OCI-LY7 (cell line): ENCODE results near the gene SCFD2. TPM values are rescaled to one million over a fixed set of nuclear protein-coding genes. Genes with fewer than 3 reads are reported as not detected.

ENCODE experiments used
- BruUV-seq: library from RNA; stranded (reverse); fragments of 400-500 nt; replicated peaks from 2 replicates; lab custom pipeline; 2021; lab: Mats Ljungman, UMichigan
- CTCF ChIA-PET: fragments of 300-600 bp; sonication (Branson Sonifier 250); formaldehyde crosslinking; loops from one replicate; lab custom pipeline; 2022; ENCODE audit warnings: antibody characterized with exemption; ENCODE audit not compliant: unreplicated experiment; lab: Charles Lee
- POLR2A ChIA-PET: fragments of 300-600 bp; sonication (Branson Sonifier 250); formaldehyde crosslinking; loops from one replicate; lab custom pipeline; 2022; ENCODE audit warnings: antibody characterized with exemption; lab: Charles Lee
- DNase-seq: peaks from one replicate; pipeline ENCODE4 v3.0.0-alpha.2; 2015; ENCODE audit warnings: low spot score
- H2AFZ ChIP-seq: fragments of 200-600 bp; sonication (generic), shearing (Covaris generic); 2 replicates; pipeline ENCODE4 v1.6.1; 2014; ENCODE audit warnings: mild to moderate bottlenecking, antibody characterized with exemption, low read length, moderate library complexity
- H3K27ac ChIP-seq: fragments of 200-600 bp; sonication (generic); 2 replicates; pipeline ENCODE4 v1.5.1; 2014; ENCODE audit warnings: mixed run types, low read depth, mild to moderate bottlenecking, moderate library complexity, low read length, inconsistent platforms; ENCODE audit not compliant: poor library complexity, severe bottlenecking
- H3K36me3 ChIP-seq: fragments of 200-600 bp; sonication (generic); 2 replicates; pipeline ENCODE4 v1.6.1; 2014; ENCODE audit warnings: mild to moderate bottlenecking, antibody characterized with exemption, low read length, moderate library complexity, mixed read lengths; ENCODE audit not compliant: insufficient read depth
- H3K4me1 ChIP-seq: fragments of 200-600 bp; sonication (generic); 2 replicates; pipeline ENCODE4 v1.5.1; 2014; ENCODE audit warnings: mild to moderate bottlenecking, low read length; ENCODE audit not compliant: insufficient read depth, poor library complexity, severe bottlenecking
- H3K4me2 ChIP-seq: fragments of 200-600 bp; sonication (generic); 2 replicates; pipeline ENCODE4 v1.6.1; 2014; ENCODE audit warnings: mild to moderate bottlenecking, low read length
- H3K4me3 ChIP-seq: fragments of 200-600 bp; sonication (generic); 2 replicates; pipeline ENCODE4 v1.5.1; 2014; ENCODE audit warnings: mild to moderate bottlenecking, low read depth, low read length; ENCODE audit not compliant: poor library complexity, severe bottlenecking
- H3K79me2 ChIP-seq: fragments of 200-600 bp; sonication (generic); 2 replicates; pipeline ENCODE4 v1.6.1; 2016; ENCODE audit warnings: low read depth, mild to moderate bottlenecking, low read length, moderate library complexity, mixed read lengths; ENCODE audit not compliant: insufficient read depth
- H3K9me2 ChIP-seq: fragments of 200-600 bp; sonication (generic); 2 replicates; pipeline ENCODE4 v1.6.1; 2016; ENCODE audit warnings: mild to moderate bottlenecking, low read length, mixed read lengths; ENCODE audit not compliant: insufficient read depth
- H3K9me3 ChIP-seq: fragments of 200-600 bp; sonication (generic); 2 replicates; pipeline ENCODE4 v1.6.1; 2014; ENCODE audit warnings: mild to moderate bottlenecking, mixed run types, low read length, mixed read lengths
- H4K20me1 ChIP-seq: fragments of 200-600 bp; sonication (generic); 2 replicates; pipeline ENCODE4 v1.6.1; 2014; ENCODE audit warnings: mild to moderate bottlenecking, antibody characterized with exemption, low read length, moderate library complexity, mixed read lengths; ENCODE audit not compliant: insufficient read depth
- CTCF ChIP-seq: fragments of 200-600 bp; sonication (generic); conservative IDR thresholded peaks from 2 replicates; pipeline ENCODE4 v1.5.1; 2014; ENCODE audit warnings: mild to moderate bottlenecking, antibody characterized with exemption, low read length, moderate library complexity, mixed read lengths
- EZH2phosphoT487 ChIP-seq: fragments of 200-600 bp; sonication (generic); IDR thresholded peaks from 2 replicates; pipeline ENCODE4 v1.6.1; 2018; ENCODE audit warnings: low read depth, borderline replicate concordance, mild to moderate bottlenecking, mixed run types, antibody characterized with exemption, low read length, moderate library complexity, mixed read lengths
- intact Hi-C: fragments of 100-400 bp; cut with micrococcal nuclease; formaldehyde crosslinking; loops from one replicate; pipeline ENCODE4 v1.10.0; 2022; ENCODE audit not compliant: unreplicated experiment
- small RNA-seq: library from RNA; depleted of rRNA; stranded (forward); fragments of <200 nt; gene quantifications from one replicate; pipeline ENCODE3, GENCODE V24; 2014
- total RNA-seq, 2 experiments: library from RNA; depleted of rRNA in 1 of 2; stranded (reverse); fragments of >200 nt in 1 of 2; shearing (Covaris generic) in 1 of 2; gene quantifications; 2 replicates each; pipeline ENCODE4 v1.2.3, GENCODE V29; 2014 to 2022

Gene SCFD2
- total RNA-seq, 2 experiments from 2014 or later: 27.2 to 52.0 TPM

DNA sequence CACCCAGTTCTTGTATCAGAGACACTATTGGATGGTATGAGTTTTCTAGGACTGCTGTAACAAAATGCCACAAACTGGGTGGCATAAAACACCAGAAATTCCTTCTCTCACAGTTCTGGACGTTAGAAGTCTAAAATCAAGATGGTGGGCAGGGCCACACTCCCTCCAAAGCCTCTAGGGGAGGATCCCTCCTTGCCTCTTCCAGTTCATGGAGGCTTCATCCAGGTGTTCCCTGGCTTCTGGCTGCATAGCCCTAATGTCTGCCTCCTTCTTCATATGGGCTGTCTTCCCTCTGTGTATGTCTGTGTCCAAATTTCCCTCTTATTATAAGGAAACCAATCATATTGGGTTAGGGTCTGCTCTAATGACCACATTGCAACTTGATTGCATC lies 542.2 kb downstream of the SCFD2 start:
- Histone ChIP-seq H3K9me2 (no peaks in the 10 kb centered on the region), H3K9me3 (no peaks in the 10 kb centered on the region), H3K36me3 (no peaks in the 10 kb centered on the region), H3K4me2 (no peak overlapping the region), H2AFZ (no peak overlapping the region), H3K79me2 (no peaks in the 10 kb centered on the region), H3K4me3 (no peak overlapping the region), H4K20me1 (no peaks in the 10 kb centered on the region), H3K27ac (no peak overlapping the region), H3K4me1 (no peaks in the 10 kb centered on the region)
- DNase-seq: no peak
- POLR2A ChIA-PET: no interaction called here
- CTCF ChIA-PET: no interaction called here
- intact Hi-C loops: no loop called here
- no peak for TF ChIP-seq EZH2phosphoT487
- TF ChIP-seq CTCF: no peak
- BruUV-seq: no TSS peak

Small RNAs within 50 kb of the gene (small RNA-seq; reads per million reads assigned to genes)
- not detected for gene RNU6-310P

Other genes with a start within 250 kb of the SCFD2 start
- gene FIP1L1, start 11.6 kb upstream of the SCFD2 start, total RNA-seq (2014; rRNA removed; shearing (Covaris generic)): 73.2 and 83.1 TPM in 2 replicates
- 85.7 and 86.9 TPM in 2 replicates for gene FIP1L1, start 11.6 kb upstream of the SCFD2 start, total RNA-seq (2022)
- gene LNX1, start 225.4 kb upstream of the SCFD2 start, total RNA-seq (2014; rRNA removed; shearing (Covaris generic)): not detected in 2 replicates
- not detected in 2 replicates for gene LNX1, start 225.4 kb upstream of the SCFD2 start, total RNA-seq (2022)